Frontal cortex (tissue), 4 donors: ENCODE data around the gene CNTNAP4. TPM values are rescaled to one million over a fixed set of nuclear protein-coding genes. Genes with fewer than 3 reads are reported as not detected.

Experiments used
- DNase-seq, 2 donors: peaks; one replicate each; pipeline ENCODE4 v3.0.0; 2012; ENCODE audit warnings: low spot score in 2 of 2
- FAIRE-seq: peaks from 2 replicates; lab custom pipeline; 2012; peaks lifted over from hg19 to GRCh38; lab: Jason Lieb, UNC
- total RNA-seq: library from RNA; depleted of rRNA; stranded (reverse); fragments of >200 nt; gene quantifications from one replicate; pipeline ENCODE4 v1.2.3, GENCODE V29; 2014
- donor health status: control.
- donor health status: control.
- donor health status: control.

Gene CNTNAP4
- total RNA-seq, 1 donor from 2014 or later = 32.6 TPM

DNA sequence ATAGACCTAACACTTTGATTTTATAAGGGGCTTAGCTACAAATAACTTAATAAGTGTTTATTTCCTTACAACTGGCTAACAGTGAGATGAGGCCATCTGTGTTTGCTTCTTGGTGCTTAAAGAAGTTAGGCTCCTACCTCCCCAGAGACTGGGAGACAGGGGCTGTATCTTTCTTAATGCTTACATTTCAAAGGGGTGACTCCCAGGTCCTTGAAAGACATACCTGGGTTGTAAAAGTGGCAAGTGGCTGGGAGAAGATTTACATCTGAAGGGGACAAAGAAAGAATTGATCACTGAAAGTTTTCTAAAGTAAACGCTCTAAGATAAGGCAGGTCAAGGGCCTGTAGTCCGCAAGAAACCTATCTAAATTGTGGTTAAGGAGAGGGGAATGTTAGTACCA lies 196.8 kb downstream of the CNTNAP4 start:
- no peak for FAIRE-seq
- no peak for DNase-seq

DNA sequence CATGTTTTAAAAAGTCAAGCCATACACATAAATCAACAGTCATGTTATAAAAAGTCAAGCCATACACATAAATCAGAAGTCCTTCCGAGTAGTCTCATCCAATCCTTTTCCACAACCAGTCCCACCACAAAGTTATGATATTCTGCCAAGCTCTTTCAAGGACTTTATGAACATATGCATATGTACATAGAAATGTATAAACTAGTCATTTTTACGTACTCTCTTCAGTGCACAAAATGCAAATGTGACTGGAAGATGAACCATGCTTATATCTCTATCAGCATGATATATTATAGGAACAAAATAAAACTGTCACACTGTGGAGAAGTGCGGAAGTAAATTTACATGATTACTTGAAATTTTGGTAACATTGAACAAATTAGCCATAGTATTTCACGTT lies 200.9 kb downstream of the CNTNAP4 start:
- DNase-seq (no peak), FAIRE-seq (no peak)

DNA sequence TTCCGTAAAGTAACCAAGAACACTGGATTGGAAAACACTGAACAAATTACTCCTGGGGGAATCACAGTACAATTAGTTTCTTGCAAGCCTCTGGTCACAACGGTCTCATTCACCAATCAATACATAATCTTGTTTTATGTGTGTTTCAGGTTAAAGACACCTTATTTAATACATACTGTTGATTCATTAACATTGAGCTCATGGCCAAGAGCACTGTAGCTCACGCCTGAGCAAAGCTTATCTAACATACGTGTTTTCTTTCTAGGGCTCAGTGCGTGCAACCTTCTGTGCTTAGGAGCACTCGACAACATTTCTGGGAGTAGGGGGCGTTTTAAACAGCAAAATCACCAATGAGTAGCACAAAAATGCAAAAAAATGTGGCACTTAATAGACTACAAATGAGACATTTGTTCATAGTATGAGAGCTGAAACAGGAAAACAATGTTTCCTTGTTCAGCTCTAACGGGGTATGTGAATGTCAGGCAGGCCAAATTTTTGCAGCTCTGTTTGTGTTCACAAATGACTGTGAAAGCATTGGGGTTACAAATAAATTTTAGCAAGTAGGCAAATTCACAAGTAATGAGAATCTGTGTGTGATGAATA lies 206.2 kb downstream of the CNTNAP4 start:
- no peak for FAIRE-seq
- DNase-seq = no peak

DNA sequence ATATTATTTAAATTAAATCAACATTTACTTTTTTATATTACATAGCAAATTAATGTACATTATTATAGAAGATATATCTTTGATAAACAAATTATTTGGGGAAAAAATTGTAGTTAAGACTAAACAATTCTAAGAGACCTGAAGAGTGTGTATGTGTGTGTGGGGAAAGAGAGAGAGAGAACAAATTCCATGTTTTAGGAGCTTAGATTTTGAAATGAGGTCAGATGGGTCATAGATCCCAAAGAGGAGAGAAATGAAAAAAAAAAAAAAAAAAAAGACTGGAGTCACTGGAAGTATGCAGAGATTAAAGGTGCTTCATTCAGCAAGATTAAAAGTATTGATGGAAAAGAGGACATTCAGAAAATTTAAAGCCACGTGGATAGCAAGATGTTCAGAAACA lies 206.8 kb downstream of the CNTNAP4 start:
- FAIRE-seq (peak; percentile 93), DNase-seq (no peak)

DNA sequence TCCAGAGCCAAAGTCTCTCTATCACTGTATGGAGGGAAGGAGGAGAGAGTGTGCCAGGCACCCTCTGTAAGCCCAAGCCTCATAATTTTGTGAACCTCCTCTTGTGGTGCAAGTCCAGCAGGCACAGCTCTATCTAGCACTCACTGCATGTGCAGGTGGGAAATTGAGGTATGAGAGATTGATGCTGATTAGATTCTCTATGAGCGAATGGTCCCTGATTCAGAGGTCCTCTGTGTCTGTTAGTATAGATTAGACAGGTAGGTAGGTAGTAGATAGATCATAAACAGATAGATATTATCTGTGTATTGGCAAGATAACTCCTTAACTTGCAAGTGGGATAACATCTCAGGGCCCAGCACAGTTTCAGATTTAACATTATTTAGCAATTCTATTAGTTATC lies 209.5 kb downstream of the CNTNAP4 start:
- no peak for FAIRE-seq
- DNase-seq = no peak

DNA sequence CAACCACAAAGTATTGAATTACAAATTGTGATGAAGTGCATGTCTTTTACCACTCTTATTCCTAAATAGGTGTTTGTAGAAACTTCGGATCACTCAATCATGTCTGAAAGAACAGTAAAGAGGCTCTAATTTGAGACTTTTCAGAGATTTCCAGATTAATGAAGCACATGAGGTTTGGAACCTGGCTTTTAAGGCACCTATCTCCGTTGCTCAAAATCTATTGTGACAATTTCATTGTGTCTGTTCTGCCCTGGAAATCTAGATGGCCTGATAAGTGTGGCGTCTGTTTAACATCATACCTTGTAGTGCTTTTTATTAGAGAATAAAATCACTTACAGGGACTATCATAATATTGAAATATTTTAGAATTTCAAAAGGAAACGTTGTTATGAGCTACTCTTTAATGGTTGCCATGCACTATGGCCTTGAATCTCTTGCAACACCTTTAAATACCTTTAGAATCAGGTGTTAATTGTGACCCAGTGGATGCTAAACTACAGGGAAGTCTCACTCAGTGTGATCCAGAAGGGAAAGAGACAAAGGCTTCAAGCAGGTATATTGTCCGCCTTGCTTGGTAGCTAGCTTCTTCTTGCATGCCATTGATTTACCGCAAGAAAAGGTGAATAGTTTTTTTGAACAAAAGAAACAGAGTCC lies 210.3 kb downstream of the CNTNAP4 start:
- FAIRE-seq = no peak
- DNase-seq = no peak

DNA sequence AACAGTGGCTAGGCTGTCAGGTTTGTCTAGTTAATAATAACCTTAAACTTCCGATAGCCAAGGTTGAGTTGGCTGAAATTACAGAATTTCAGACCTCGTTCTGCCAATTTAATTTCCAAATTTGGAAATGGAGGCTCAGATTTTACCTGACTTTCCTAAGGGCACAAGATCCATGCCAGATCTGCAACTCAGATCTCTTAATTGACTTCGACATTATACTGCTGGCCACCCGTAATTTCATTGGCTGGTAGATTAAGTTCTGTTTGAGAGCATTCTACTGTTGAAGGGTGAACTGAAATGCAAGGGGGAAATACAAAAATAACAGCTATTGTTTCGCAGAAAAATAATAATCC lies 210.8 kb downstream of the CNTNAP4 start:
- DNase-seq (no peak), FAIRE-seq (no peak)

DNA sequence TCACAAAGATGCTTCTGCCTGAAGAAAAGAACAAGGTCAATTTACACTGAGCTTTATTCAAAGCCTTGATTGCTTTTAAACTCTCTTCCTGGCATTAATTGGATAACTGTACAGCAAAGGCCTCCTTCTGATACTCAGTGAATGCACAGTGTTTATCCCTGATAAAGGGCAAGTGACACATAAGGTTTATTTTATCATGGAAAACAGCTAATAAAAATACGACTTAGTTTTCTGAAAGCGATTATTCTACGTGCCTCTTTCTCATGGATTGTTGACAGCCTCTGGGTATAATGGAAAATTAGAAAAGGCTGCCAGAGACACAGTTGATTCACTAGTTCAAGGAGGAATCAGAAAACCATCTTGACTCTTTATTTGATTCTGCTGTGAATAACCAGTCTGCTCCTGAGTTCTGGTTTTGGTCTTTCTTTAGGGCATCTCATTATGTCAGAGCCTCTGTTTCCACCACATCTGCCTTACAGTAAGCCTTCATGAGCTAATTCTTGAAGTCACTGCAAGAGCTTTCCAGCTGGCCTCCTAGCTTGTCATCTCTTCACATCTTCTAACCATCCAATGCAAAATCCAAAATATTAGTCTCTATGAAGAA lies 212.9 kb downstream of the CNTNAP4 start:
- FAIRE-seq = no peak
- no peak for DNase-seq

DNA sequence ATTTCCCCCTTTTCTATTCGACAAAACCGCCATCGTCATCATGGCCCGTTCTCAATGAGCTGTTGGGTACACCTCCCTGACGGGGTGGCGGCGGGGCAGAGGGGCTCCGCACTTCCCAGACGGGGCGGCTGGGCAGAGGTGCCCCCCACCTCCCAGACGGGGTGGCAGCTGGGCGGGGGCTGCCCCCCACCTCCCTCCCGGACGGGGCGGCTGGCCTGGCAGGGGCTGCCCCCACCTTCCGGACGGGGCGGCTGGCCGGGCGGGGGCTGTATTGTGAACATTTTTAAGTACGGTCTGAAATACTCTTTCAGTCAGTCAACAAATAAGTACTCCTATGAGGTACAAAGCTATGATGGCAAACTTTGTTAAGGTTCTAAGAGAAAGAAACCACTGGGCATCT lies 222.8 kb downstream of the CNTNAP4 start:
- no peak for DNase-seq
- FAIRE-seq = no peak

DNA sequence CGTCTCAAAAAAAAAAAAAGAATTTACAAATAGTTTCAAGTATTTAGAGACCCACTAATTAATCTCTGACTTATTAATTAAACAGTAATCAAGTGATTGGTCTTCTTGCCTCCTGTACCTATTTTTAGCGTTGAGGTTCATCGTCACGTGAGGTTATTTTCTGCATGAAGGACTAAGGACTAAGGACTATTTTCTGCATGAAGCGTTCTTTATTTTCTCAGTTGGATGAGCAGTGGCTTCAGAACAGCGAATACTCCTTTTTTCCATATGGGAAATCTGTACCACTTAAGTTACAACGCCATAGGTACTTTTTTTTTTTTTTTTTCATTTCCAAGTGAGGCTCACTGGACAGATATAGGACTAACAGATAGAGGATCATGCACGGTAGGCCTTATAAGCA lies 224.9 kb downstream of the CNTNAP4 start:
- DNase-seq = no peak
- FAIRE-seq = no peak

DNA sequence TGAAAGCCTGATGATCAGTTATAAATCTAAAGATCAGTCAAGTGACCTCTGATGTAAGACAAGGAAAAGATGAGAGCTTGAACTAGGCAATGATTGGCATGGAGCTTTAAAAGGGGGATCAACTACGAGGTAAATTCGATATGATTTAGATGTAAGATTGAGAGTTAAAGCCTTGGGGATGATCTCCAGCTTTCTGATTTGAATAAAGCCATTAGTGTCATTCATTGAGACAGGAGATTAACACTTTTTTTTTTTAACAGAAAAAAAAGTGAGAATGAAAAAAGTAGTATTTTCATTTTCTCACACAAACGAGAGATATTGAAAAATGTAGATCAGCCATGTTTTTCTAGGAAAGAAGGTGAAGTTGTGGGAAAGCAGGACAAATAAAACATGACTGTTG lies 225.4 kb downstream of the CNTNAP4 start:
- FAIRE-seq = no peak
- no peak for DNase-seq

DNA sequence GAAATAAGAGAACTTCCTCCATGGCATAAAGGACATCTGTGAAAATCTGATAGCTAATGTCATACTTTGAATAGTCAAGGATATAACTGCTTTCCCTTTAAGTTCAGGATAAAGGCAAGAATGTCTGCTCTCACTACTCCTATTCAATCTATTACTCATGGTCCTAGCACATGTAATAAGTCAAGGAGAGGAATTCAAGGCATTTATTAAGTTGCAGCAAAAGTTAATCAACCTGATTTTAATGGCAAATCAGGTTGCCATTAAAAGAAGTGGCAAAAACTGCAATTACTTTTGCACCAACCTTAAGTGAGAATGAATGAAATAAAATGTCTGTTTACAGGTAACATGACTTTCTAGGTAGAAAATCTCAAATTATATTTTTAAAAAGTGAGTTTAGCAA lies 225.9 kb downstream of the CNTNAP4 start:
- FAIRE-seq (no peak), DNase-seq (no peak)

DNA sequence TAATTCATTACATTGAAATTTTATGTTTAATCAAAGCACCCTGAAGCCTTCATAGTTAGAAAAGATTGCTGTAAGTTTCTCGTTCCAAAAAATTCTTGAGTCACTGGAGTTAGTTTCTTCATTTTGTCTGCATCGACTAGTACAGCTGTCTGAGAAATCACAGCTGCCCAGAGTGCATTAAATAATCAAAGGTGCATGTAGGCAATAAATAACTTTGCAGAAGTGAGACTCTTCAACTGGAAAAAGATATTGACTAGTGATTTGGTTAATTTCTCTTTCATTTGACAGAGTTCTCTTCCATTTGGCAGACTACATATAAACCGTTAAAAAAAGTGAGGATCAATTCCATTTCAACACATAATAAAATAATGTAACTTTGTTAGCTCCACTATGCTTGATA lies 234.0 kb downstream of the CNTNAP4 start:
- no peak for DNase-seq
- FAIRE-seq = no peak

DNA sequence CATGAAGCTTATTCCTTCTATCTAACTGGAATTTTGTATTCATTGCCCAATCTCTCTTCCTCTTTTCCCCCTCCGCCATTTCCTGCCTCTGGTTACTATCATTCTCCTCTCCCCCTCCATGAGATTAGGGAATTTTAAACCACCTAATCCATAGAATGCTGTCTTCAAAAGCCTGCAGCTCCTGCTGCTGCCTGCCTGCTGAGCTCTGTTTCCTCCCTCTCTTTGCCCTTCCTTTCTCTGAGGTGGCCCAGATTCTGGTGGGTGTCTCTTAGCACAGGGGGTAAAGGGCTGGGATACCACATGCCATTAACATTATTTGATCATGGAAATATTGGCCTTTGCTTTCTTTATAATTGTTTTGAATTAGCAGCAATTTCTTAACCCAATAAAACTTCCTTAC lies 241.6 kb downstream of the CNTNAP4 start:
- no peak for FAIRE-seq
- DNase-seq = no peak

DNA sequence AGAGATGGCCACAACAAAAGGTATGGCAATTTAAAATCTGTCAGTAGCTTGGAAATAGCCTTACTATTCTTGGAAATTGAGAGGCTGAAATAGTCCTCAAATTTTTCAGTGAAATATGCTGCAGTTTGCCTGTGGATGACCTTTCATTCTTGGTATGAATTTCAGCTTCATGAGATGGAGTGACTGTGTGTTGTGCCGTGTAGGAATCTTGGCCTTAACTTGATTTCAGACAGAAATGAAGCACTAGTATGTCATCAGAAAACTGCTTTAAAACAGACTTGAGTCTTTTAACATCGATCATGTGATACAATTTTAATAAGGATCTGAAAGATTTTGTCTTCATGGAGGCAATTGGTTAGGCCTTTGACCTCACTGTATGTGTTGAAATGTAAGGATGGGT lies 247.2 kb downstream of the CNTNAP4 start:
- FAIRE-seq (no peak), DNase-seq (no peak)

DNA sequence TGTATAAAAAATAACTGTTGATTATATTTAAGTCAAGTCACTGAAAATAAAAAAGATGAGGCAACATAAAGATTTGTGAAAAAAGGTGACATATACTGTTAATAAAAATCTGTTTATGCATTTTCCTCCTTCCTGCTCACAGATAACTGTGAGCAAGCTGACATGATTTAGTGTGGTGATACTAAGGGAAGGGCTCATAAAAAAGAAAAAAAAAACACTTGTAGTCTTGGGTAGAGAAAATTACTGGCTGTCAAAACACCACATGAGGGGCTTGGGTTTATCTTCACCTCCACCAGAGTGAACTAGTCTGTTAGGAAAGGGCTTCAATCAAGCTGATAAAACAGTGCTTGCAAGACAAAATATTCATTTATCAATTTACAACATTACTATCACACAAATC lies 247.6 kb downstream of the CNTNAP4 start:
- DNase-seq (no peak), FAIRE-seq (no peak)

DNA sequence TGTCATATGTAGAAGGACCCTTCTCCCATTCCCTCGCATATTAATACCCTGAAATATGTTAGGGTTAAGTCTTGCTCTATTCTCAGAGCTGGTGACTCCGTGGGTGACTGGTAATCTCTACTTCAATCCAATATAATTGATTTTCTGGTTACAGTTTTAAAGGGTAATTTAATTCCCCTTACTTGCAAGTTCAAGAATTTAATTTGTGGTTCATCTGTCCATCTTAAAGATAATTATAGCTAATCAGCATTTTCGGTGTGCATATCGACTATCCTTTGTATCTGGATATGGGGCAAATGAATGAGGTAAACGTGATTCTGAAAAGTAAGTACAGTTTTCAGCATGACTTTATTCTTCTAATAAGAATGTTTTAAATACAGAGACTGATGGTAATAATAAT lies 250.0 kb downstream of the CNTNAP4 start:
- no peak for FAIRE-seq

DNA sequence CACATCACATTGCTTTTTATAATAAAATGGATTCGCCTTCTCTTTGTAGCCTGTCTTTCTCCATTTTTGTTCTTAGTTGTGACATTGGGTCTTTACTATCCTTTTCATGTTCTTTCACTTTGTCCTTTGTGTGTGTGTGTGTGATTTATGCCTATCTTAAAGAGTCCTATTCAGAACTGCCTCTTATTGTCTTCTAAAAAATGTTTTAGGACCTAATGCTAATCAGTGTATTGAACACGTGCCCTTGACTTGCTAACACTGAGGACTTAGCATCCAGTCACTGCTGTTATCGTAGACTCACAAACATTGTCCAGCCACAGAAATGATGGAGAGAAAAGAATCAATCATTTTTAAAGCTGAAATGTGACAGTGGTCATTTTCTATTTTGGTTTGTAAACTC lies 251.9 kb downstream of the CNTNAP4 start:
- DNase-seq (no peak), FAIRE-seq (no peak)

More for the DNA sequence above, 250.0 kb downstream of the CNTNAP4 start:
- no peak for DNase-seq

DNA sequence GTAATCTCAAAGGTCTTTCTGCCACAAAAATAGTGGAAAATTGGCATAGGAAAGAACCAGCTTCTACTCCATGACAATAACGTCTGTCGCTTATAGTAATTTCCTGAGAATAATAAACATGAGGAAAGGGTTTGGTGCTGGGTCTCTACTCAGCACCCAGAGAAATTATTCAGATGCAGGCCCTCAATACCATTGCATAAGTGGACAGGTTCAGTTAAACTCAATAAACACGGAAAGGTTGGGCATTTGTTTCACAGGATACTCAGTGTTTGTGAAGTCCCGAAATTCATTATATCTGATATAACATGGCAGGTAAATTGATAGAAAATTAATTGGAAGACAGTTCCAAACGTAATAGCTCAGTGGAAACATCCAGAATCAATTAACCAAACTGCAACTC lies 254.0 kb downstream of the CNTNAP4 start:
- DNase-seq (no peak), FAIRE-seq (no peak)

DNA sequence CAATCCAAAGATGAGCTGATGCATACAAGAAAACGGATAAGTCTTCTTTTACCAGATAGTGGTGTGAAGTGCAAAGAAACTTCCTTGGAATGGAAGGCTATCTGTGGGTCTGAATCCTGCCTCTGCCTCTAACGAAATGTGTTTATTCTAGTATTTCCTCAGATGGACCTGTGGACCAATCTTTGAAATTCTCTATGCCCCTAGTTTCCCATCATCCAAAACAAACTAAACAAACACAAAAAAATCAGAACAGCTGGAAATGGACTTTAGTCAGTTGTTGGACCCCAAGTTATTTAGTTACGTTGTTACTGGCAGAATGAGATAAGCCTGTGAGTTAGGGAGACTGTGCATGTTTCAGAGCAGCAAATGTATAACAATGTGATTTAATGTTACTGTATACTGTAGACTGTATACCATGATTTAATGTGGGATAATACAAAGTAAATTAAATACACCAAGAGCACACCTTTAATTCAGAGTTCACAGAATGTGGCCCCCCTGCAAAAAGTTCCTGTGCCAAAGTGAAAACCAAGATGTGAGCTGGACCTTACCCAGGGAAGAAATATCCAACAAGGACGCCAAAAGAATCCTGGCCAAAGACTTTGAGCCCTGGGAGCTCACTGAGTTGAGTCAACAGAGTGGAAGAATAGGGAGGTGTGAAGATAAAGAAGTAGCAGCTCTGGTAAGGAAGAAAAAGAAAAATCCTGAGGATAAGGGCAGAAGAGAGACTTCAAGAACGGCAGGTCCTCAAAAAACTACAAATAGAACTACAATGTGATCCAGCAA lies 255.2 kb downstream of the CNTNAP4 start:
- no peak for FAIRE-seq
- DNase-seq = no peak

DNA sequence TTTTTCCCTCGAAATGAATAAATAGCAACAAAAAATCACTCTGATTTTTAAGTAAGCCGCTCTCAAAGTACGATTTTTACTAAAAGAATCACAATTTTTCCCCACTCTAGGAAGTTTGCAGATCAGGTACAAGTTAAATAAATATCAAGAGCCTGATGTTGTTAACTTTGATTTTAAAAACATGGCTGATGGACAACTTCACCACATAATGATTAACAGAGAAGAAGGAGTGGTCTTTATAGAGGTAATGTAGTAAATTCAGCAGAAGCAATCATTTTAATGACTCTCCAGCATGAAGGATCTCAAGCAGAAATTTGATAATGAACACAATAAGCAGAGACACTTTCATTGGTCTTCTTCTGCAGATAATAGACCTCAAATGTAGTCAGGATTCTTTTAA lies 262.4 kb downstream of the CNTNAP4 start:
- no peak for FAIRE-seq
- no peak for DNase-seq
